ENCODE data around the gene SGIP1. TPM values are rescaled to one million over a fixed set of nuclear protein-coding genes. Genes with fewer than 3 reads are reported as not detected.
A peak's percentile ranks its signal among the peaks of the same experiment; 100 is the strongest.

The SGIP1 gene, protein sequence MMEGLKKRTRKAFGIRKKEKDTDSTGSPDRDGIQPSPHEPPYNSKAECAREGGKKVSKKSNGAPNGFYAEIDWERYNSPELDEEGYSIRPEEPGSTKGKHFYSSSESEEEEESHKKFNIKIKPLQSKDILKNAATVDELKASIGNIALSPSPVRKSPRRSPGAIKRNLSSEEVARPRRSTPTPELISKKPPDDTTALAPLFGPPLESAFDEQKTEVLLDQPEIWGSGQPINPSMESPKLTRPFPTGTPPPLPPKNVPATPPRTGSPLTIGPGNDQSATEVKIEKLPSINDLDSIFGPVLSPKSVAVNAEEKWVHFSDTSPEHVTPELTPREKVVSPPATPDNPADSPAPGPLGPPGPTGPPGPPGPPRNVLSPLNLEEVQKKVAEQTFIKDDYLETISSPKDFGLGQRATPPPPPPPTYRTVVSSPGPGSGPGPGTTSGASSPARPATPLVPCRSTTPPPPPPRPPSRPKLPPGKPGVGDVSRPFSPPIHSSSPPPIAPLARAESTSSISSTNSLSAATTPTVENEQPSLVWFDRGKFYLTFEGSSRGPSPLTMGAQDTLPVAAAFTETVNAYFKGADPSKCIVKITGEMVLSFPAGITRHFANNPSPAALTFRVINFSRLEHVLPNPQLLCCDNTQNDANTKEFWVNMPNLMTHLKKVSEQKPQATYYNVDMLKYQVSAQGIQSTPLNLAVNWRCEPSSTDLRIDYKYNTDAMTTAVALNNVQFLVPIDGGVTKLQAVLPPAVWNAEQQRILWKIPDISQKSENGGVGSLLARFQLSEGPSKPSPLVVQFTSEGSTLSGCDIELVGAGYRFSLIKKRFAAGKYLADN
- 17.4 and 31.5 TPM in 2 replicates for total RNA-seq

DNA sequence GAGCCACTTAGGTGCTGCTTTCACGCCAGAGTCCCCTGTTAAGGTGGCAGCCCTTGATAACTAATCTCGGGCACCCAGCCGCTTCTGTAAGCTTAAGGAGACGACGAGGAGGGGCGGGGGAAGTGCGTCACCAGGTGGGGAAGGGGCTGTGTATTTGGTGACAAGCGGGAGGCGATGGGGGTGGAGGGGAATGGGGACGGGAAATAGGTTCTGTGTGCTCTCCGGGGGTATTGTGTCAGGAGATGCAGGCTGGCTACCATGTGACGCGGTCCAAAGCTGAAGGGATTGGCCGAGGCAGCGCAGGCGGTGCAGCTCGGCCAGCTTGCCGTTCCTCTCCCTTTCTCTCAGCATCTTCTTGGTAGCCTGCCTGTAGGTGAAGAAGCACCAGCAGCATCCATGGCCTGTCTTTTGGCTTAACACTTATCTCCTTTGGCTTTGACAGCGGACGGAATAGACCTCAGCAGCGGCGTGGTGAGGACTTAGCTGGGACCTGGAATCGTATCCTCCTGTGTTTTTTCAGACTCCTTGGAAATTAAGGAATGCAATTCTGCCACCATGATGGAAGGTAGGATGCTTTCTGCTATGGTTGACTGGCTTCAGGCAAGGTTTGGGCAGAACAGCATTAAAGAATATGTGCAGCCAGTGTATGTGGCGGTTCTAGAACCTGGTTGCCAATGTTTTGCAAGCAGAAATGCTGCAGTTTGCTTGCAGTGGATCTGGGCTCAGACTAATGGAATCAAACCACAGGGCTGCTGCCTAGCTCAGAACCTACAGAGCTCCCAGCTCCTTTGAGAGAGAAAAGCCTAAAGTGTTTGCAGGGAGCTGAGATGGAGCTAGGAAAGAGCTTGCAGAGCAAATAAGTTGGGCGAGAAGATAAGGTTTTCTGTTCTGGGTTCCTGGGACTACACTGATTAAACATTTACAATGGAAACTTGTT is at the start of gene SGIP1:
Gene SGIP1, plus strand, starts transcription at position 350 of the 937 bp plus-strand sequence. Its CDS starts 206 bp downstream, at position 556.
- H2AFZ ChIP-seq (ENCODE audit: low read length) = peak within 1 kb of the TSS; percentile 84
- peak within 1 kb of the TSS; percentile 87 for H3K4me2 ChIP-seq (ENCODE audit: insufficient read depth, low read length)
- no peaks in the 10 kb centered on the region for H3K27me3 ChIP-seq (ENCODE audit: insufficient read depth, low read length)
- no peaks in the 10 kb centered on the region for H4K20me1 ChIP-seq (ENCODE audit: insufficient read depth, low read length)
- peak; percentile 83 for DNase-seq (ENCODE audit: insufficient read length, low spot score, missing footprints)
- peaks cover 12% of the 10 kb centered on the region for H3K4me1 ChIP-seq (ENCODE audit: insufficient read depth, low read length)
- peak within 1 kb of the TSS; percentile 70 for H3K4me3 ChIP-seq (ENCODE audit: insufficient read depth, low read length)
- no peaks in the 10 kb centered on the region for H3K36me3 ChIP-seq (ENCODE audit: insufficient read depth, low read length)
- peak within 1 kb of the TSS; percentile 90 for H3K27ac ChIP-seq (ENCODE audit: low read depth, low read length)
- TF ChIP-seq, protein P1, sequence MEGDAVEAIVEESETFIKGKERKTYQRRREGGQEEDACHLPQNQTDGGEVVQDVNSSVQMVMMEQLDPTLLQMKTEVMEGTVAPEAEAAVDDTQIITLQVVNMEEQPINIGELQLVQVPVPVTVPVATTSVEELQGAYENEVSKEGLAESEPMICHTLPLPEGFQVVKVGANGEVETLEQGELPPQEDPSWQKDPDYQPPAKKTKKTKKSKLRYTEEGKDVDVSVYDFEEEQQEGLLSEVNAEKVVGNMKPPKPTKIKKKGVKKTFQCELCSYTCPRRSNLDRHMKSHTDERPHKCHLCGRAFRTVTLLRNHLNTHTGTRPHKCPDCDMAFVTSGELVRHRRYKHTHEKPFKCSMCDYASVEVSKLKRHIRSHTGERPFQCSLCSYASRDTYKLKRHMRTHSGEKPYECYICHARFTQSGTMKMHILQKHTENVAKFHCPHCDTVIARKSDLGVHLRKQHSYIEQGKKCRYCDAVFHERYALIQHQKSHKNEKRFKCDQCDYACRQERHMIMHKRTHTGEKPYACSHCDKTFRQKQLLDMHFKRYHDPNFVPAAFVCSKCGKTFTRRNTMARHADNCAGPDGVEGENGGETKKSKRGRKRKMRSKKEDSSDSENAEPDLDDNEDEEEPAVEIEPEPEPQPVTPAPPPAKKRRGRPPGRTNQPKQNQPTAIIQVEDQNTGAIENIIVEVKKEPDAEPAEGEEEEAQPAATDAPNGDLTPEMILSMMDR (IDR thresholded peaks at IDR 0.05; ENCODE audit: extremely low read depth, low read depth, low read length) = no peak
- H3K79me2 ChIP-seq (ENCODE audit: insufficient read depth, low read length) = peaks cover 46% of the 10 kb centered on the region
- no peaks in the 10 kb centered on the region for H3K9me3 ChIP-seq (ENCODE audit: low read depth, low read length)

DNA sequence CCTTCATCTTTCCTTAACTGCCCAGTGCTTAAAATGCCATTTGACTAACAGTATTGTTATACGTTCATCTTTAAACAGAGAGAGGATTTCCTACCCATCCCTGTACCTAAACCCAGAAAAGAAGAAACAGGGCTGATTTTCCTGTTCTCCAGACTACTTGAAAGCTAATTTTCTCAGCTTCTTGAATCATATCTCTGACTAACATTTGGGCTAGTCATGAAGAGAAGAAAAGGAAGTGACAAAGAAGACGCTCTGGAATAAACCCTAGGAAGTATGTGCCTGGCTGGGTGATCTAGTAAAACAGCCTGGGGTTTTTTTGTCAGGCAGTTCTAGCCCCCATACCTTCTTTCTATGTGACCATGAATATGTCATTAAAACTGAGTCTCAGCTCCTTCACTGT is 44.8 kb upstream of the SGIP1 start:
- H3K27me3 ChIP-seq (ENCODE audit: insufficient read depth, low read length) = no peaks in the 10 kb centered on the region
- H3K4me2 ChIP-seq (ENCODE audit: insufficient read depth, low read length) = peak overlapping the region; percentile 56
- H3K36me3 ChIP-seq (ENCODE audit: insufficient read depth, low read length) = no peaks in the 10 kb centered on the region
- H3K27ac ChIP-seq (ENCODE audit: low read depth, low read length) = peak overlapping the region; percentile 83
- H3K79me2 ChIP-seq (ENCODE audit: insufficient read depth, low read length) = no peaks in the 10 kb centered on the region
- peak; percentile 39 for DNase-seq (ENCODE audit: insufficient read length, low spot score, missing footprints)
- H3K4me3 ChIP-seq (ENCODE audit: insufficient read depth, low read length) = no peak overlapping the region
- H3K4me1 ChIP-seq (ENCODE audit: insufficient read depth, low read length) = peaks cover 58% of the 10 kb centered on the region
- no peaks in the 10 kb centered on the region for H4K20me1 ChIP-seq (ENCODE audit: insufficient read depth, low read length)
- TF ChIP-seq, protein P1 (IDR thresholded peaks at IDR 0.05; ENCODE audit: extremely low read depth, low read depth, low read length) = no peak
- no peaks in the 10 kb centered on the region for H3K9me3 ChIP-seq (ENCODE audit: low read depth, low read length)
- peak overlapping the region; percentile 82 for H2AFZ ChIP-seq (ENCODE audit: low read length)

DNA sequence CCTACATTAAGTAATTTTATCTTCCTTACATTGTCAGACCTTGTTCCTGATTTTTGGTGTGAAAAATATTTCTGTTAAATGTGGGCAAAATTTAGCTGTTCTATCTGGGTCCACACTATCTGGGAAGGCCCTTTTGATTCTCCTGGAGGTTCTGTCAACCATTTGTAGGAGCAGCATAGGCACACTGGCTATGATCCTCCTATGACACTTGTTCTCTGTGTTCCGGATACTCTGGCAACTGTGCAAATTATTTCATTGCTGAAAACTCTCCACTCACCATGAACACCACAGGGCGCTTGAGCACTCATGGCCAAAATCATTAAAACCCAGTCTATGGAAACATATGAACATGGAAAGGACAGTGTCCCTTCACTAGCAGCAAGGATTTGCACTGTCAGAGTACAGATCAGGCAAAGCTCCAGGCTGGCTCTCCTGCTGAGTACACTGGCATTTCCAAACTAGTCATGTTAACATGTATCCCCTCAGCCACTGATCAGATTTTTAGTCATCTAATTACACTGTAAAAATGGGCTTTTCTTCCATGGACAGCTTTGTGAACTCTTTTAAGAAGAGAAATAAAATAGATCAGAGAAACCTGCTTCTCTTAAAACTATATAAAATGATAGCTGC is 43.9 kb upstream of the SGIP1 start:
- peak overlapping the region; percentile 27 for H3K4me2 ChIP-seq (ENCODE audit: insufficient read depth, low read length)
- TF ChIP-seq, protein P1 (IDR thresholded peaks at IDR 0.05; ENCODE audit: extremely low read depth, low read depth, low read length) = no peak
- H3K36me3 ChIP-seq (ENCODE audit: insufficient read depth, low read length) = no peaks in the 10 kb centered on the region
- H3K4me1 ChIP-seq (ENCODE audit: insufficient read depth, low read length) = peaks cover 60% of the 10 kb centered on the region
- peak; percentile 26 for DNase-seq (ENCODE audit: insufficient read length, low spot score, missing footprints)
- no peaks in the 10 kb centered on the region for H3K27me3 ChIP-seq (ENCODE audit: insufficient read depth, low read length)
- H4K20me1 ChIP-seq (ENCODE audit: insufficient read depth, low read length) = no peaks in the 10 kb centered on the region
- H3K27ac ChIP-seq (ENCODE audit: low read depth, low read length) = peak overlapping the region; percentile 83
- no peak overlapping the region for H3K4me3 ChIP-seq (ENCODE audit: insufficient read depth, low read length)
- no peaks in the 10 kb centered on the region for H3K9me3 ChIP-seq (ENCODE audit: low read depth, low read length)
- H2AFZ ChIP-seq (ENCODE audit: low read length) = peak overlapping the region; percentile 16
- no peaks in the 10 kb centered on the region for H3K79me2 ChIP-seq (ENCODE audit: insufficient read depth, low read length)

Measured in osteoblast (primary cell).